Activated naive CD4-positive, alpha-beta T cell (primary cell): ENCODE data around the gene SRGAP2C.
"Not testable (repeated sequence)": the region's sequence is repeated elsewhere in the genome, so short reads cannot be mapped to it uniquely, and the experiment has no call there.

Experiments
- DNase-seq, 4 experiments: peaks; one replicate each; lab custom pipeline; 2025; lab: John Stamatoyannopoulos, UW

SRGAP2C gene

DNA sequence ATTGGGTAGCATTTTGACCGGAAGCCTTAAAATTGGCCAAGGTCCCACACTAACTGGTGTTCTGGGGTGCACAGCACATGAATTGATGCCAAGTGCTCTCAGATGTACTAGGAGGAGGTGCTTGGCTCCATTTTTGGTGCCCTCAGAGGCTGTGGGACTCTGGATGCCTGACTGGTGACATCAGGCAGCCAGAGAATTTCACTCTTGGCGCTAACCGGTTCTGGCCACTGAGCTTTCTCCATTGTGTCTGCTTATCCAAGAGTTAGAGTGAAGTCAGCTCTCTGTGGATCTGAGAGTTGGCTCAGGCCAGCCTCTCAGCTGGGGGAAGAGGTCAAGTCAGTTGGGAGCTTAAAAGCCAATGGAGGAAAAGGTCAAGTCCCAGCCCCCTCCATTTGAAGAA is 200.4 kb downstream of the SRGAP2C start:
- DNase-seq, result not testable (repeated sequence)

DNA sequence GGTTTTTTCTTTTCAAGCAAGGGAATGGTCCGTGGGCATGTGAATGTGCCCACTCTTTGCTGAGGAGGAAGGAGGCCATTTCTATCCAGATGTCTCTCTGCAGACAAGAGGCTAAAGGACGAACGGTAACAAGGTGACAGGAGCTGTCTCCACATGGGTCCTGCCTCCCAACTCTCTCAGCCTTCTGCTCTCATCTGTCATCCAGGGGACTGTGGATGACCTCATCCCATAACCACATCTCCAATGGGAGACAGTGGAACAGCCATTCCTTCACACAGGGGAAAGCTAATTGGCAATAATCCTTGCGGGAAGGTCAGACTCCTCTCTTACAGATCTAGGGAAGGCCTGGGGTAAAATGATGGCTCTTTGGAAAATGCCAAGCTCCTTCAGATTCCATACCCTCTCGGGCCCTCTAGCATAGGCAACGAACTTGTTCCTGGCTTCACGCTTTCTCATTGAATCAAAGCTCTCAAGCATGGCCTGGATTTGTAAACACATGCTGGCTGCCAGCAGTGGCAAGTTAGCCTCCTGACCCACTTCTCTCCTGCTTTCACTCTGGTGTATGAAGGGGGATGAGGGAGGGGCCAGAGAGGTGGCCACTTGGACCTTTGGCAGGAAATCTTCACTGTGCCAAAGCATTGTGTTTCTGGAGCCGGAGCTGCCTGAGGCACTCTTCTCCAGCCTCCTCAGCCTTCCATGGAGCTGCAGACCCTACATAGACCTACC is 201.0 kb downstream of the SRGAP2C start:
- DNase-seq, result not testable (repeated sequence)

DNA sequence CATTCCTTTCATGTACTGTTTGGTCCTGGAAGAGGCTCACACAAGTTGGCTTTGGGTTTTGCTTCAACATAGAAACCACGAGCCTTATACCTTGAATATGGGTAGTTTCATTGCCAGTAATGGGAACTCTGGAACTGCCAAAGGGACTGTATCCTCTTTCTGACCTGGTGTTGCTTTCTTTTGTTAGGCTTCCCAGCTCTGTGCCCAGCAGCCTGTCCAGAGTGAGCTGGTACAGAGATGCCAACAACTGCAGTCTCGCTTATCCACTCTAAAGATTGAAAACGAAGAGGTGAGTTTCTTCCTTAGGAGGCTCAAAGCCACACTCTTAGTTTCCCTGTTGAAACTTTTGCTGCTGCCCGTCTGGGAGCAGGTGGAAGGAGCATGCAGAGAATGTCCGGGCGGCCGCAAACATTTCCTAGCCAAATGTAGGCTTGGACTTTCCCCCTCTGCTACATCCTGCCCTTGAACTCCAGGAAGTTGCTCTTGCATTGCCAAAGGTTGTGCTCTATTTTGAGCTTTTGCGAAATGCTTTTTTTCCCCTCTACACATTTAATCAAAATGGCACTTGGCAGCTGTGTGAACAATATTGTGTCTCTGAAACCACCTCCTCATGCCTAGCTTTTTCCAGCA is 201.7 kb downstream of the SRGAP2C start:
- not testable (repeated sequence) for DNase-seq

DNA sequence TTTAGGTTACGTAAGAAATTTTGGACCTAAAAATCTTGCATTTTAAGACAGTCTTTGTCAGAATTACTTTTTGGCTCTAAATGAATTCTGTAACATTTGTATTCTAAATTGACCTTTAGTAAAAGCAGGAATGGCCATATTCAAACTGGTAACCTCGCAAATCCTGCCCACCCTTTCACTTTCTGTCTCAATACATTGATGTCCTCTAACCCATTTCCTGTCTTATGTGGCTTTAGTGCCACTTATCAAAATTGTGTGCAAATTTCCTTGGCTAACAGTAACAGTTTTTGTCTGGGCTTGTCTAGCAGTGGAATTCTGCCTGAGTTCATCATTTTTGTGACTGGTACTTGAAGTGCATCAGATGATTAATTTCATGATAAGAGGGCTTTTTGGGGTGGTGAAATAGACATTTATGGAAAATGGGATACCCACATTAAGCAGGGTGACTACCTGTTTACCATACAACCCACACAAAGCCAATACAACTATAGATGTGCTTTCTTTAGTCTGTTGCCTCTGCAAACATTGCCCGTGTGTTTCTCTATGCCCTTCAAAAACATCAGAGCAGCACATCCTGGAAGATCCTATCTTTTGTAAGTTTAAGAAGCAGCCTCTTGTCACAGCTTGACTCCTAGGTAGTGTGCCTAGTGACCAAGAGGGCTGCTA is 205.3 kb downstream of the SRGAP2C start:
- not testable (repeated sequence) for DNase-seq

DNA sequence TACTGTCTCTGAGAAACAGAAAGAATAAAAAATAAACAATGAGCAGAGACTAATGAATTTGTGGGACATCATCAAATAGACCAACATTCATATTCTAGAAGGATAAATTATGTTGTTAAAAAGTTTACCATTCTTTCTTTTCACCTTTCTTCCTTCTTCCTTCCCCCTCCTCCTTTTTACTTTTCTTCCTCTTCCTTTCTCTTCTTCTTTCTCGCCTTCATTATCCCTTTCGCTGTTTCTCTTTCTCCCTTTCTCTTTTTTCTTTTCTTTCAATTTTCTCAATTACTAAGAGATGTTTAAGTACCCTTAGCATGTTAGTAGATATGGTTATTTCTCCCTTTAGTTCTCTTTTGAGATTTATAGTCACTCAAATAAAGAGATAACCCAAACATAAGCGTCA is 207.4 kb downstream of the SRGAP2C start:
- DNase-seq, result not testable (repeated sequence)

DNA sequence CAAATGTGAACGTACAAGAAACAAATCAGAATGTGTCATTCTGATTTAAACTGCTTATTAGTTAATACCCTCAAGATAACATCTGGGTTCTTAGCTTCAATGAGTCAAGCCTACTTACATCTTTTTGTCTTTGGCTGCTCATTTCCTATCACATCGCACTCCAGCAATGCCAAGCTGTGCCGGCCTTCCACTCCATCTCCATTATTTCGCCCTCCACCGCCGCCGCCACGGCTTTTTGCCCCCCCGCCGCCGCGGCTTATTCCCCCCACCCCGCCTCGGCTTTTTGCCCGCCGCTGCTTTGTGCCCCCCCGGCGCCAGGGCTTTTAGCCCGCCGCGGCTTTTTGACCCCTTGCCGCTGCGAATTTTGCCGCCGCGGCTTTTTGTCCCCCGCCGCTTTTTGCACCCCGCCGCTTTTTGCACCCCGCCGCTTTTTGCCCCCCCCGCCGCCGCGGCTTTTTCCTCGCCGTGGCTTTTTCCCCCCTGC is 211.0 kb downstream of the SRGAP2C start:
- not testable (repeated sequence) for DNase-seq

DNA sequence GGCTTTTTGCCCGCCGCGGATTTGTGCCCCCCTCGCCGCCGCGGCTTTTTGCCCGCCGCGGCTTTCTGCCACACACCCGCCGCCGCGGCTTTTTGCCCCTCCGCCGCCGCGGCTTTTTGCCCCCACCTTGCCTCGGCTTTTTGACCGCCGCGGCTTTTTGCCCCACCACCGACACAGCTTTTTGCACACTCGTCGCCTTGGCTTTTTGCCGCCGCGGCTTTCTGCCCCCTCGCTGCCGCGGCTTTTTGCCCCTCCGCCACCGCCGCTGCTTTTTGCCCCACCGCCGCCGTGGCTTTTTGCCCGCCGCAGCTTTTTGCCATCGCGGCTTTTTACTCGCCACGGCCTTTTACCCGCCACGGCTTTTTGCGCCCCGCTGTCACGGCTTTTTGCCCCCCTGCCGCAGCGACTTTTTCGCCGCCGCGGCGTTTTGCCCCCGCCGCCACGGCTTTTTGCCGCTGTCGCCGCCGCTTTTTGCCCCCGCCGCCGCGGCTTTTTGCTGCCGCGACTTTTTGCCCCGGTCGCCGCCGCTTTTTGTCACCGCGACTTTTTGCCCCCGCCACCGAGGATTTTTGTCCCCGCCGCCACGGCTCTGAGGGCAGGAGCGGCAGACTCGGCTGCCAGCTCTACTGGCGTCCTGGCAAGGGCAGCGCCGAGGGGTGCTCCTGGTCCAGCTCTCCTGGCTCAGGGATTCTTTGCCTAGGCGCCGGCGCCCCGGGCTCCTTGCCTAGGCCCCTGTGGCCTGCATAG is 211.7 kb downstream of the SRGAP2C start:
- peak in 2 of 4 experiments; percentile 4 to 11 for DNase-seq

DNA sequence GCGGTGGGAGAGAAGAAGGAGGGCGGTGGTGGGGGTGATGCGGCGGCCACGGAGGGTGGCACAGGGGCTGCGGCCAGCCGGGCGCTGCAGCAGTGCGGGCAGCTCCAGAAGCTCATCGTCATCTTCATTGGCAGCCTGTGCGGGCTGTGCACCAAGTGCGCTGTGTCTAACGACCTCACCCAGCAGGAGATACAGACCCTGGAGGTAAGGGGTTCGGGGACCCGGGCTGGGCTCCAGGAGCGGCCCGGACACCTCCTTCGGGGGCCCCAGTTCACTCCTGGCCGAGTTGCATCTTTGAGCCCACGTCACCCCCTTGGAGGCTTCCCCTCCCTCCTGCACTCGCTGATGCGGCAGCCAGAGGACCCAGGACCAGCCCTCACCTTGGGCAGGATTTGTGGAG is 212.3 kb downstream of the SRGAP2C start:
- not testable (repeated sequence) for DNase-seq

DNA sequence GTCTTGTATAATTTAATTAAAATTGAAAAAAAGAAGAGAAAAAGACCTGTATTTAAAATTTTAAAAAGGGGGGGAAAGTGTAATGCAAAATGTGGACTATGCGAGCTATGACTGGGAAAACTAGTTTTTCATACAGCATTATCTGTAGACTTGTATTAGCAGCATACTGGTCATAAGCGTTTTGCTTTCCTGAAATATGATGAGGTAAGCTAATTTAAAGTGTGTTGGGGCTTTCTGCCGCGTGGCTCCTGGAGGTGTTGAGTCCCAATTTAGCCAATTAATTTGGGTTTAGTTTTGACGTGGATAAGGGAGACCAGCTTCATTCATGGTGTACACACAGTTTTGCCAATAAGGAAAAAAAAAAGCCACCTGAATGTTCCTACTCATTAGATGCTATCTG is 214.4 kb downstream of the SRGAP2C start:
- not testable (repeated sequence) for DNase-seq

DNA sequence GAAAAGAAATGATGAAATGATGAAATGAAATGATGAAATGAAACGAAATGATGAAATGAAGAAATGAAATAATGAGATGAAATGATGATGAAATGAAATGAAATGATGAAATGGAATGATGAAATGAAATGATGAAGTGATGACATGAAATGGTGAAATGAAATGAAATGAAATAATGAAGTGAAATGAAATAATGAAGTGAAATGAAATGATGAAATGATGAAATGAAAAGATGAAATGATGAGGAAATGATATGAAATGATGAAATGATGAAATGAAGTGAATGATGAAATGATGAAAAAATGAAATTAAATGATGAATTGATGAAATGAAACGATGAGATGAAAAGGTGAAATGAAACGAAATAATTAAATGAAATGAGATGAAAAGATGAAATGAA is 215.3 kb downstream of the SRGAP2C start:
- DNase-seq, result not testable (repeated sequence)

DNA sequence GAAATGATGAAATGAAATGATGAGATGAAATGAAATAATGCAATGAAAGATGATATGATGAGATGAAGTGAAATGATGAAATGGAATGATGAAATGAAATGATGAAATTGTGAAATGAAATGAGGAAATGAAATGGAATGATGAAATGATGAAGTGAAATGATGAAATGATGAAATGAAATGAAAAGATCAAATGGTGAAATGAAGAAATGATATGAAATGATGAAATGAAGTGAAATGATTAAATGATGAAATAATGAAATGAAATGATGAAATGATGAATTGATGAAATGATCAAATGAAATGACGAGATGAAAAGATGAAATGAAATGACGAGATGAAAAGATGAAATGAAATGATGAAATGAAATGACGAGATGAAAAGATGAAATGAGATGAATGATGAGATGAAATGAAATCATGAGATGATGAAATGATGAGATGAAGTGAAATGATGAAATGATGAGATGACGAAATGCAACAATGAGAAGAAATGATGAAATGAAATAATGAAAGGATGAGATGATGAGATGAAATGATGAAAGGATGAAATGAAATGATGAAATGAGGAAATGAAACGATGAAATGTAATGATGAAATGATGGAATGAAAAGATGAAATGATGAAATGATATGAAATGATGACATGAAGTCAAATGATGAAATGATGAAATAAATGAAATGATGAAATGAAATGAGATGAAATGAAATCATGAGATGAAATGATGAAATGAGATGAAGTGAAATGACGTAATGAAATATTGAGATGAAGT is 216.0 kb downstream of the SRGAP2C start:
- not testable (repeated sequence) for DNase-seq

DNA sequence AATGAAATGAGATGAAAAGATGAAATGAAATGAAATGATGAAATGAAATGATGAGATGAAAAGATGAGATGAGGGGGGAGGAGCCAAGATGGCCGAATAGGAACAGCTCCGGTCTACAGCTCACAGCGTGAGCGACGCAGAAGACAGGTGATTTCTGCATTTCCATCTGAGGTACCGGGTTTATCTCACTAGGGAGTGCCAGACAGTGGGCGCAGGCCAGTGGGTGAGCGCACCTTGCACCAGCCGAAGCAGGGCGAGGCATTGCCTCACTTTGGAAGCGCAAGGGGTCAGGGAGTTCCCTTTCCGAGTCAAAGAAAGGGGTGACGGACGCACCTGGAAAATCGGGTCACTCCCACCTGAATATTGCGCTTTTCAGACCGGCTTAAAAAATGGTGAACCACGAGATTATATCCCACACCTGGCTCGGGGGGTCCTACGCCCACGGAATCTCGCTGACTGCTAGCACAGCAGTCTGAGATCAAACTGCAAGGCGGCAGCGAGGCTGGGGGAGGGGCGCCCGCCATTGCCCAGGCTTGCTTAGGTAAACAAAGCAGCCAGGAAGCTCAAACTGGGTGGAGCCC is 216.7 kb downstream of the SRGAP2C start:
- not testable (repeated sequence) for DNase-seq

DNA sequence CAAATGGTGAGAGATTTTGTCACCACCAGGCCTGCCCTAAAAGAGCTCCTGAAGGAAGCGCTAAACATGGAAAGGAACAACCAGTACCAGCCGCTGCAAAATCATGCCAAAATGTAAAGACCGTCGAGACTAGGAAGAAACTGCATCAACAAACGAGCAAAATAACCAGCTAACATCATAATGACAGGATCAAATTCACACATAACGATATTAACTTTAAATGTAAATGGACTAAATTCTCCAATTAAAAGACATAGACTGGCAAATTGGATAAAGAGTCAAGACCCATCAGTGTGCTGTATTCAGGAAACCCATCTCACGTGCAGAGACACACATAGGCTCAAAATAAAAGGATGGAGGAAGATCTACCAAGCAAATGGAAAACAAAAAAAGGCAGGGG is 218.5 kb downstream of the SRGAP2C start:
- DNase-seq, result not testable (repeated sequence)

DNA sequence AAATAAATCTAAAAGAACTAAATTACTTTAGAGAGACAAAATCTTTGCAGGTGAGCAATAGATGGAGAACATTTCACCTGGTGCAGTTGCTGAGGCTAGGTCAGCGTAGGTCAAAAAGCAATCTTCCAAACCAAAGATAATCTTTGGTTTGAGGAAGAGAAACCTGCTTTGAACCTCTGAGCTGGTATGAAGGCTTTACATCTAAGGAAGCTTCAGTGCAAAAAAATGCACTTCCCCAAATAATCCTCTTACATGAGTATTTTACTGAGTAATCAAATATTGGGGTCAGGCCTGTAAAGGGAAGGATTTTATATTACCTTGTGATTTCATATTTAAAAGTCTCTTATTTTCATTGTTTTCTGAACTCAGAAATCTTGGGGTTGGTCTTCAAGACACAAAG is 223.6 kb downstream of the SRGAP2C start:
- DNase-seq, result no peak

DNA sequence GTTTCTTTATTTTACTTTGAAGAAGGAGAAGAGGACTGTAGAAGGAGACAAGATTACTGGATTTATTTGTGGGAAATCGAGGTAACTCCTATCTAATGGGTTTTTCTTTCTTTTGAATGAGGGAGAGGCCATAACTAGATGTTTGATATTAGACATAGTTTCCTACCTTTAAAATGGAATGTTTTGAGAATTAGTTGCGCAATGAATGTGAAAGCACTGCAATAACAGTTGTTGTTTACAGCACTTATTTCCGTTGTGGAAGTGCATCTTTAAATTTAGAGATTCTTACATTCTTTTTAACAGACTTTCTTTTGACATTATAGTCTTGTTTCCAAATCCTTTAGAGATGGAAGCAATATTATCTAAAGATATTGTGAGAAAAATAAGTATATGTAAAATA is 229.0 kb downstream of the SRGAP2C start:
- no peak for DNase-seq

DNA sequence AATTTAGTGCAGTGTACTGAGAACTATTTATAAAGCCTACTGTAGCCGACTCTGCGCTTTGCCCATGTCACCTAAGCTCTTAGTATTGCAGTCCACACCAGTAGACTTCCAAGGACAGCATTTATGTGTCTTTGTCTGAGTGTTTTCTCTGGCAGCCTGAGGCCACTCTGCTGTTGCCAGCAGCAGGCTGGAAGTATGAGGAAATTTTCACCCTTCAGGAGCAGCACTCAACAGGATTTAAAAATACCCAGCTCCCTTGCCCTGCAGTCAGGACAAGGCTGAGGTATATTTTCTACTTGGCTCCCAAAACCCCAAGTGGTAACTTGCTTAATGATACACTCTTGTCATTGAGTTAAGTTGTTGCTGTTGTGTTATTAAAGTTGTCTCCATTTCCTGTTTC is 230.1 kb downstream of the SRGAP2C start:
- DNase-seq, result no peak

DNA sequence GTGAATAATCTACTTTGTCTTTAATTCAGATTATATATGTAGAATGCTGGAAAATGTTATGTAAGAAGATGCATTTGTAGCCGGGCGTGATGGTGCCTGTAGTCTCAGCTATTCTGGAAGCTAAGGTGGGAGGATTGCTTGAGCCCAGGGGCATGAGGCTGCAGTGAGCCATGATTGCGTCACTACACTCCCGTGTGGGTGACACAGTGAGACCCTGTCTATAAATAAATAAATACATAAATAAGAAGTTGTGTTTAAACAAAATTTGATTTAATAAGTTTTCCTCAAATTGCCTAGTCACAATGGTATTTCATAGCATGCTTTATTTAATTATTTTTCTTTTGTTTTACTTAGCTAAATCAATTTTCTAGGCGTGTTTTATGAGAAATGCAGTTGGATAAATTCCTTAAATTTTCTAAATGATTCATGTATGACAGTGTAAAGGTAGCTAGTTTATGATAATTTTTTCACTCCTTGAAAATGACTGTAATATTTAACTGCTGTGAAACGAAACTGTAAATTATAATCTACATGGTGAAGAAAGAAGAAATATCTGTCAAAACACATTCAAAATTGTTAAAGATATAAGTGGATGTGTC is 232.6 kb downstream of the SRGAP2C start:
- no peak for DNase-seq

DNA sequence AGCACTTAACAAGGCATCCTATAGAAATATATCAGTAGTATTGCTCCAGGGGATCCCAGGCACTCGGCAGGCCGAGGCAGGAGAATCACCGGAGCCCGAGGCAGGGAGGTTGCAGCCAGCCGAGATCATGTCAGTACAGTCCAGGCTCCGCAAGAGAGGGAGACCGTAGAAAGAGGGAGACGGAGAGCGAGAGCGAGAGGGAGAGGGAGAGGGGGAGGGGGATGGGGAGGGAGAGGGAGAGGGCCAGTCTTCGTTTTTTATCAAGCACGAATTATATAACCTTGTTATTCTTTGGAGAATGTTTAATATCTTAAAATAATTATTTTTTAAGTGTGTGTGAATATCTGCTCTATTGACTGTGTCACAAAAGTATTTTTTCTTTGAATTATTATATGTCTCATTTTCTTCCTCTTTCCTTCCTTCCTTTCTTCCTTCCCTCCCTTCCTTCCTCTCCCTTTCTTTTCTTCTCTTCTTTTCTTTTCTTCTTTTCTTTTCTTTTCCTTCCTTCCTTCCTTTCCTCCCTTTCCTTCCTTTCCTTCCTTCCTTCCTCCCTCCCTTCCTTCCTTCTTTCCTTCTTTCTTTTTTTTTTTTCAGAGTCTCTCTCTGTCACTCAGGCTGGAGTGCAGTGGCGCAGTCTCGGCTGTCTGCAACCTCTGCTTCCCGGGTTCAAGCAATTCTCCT is 233.7 kb downstream of the SRGAP2C start:
- DNase-seq, result no peak

DNA sequence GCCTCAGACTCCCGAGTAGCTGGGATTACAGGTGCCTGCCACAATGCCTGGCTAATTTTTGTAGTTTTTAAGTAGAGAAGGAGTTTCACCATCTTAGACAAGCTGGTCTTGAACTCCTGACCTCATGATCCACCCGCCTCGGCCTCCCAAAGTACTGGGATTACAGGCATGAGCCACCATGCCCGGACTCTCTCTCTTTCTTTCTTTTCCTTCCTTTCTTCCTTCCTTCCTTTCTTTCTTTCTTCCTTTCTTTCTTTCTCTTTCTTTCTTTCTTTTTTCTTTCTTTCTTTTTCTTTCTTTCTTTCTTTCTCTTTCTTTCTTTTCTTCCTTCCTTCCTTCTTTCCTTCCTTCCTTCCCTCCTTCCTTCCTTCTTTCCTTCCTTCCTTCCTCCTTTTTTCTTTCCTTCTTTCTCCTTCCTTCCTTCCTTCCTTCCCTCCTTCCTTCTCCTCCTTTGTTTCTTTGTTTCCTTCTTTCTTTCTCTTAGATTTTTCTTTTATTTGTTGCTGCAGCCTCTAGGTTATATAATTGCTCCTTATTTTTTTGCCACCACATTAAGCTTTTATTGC is 234.4 kb downstream of the SRGAP2C start:
- not testable (repeated sequence) for DNase-seq

DNA sequence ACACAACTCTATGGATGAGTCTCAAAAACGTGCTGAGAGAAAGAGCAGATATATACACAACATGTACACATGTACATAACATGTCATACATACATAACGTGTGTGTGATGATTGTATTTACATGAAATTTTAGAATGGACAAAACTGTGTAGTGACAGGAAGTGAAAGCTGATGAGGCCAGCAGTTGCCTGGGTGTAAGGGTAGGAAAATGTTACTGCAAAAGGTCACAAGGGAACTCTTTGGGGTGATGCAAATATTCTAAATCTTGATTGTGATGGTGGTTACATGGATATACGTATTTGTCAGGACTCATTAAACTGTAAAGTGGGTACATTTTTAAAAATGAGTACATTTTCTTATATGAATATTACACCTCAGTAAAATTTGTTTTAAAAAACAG is 236.7 kb downstream of the SRGAP2C start:
- not testable (repeated sequence) for DNase-seq
